Lower lobe of right lung (tissue), 2 donors: ENCODE data around the gene TCTN1. TPM values are rescaled to one million over a fixed set of nuclear protein-coding genes. Genes with fewer than 3 reads are reported as not detected.

ENCODE experiments used
- ATAC-seq, 2 donors: fragments of 200-7000 bp; cut with Tn5 transposase; one replicate each; pipeline ENCODE4 v1.9.1; 2020 to 2022; ENCODE audit warnings: mild to moderate bottlenecking in 2 of 2, moderate library complexity in 2 of 2
- DNase-seq: peaks from one replicate; pipeline ENCODE4 v3.0.0-alpha.2; 2020
- H3K27ac ChIP-seq: fragments of 200-600 bp; one replicate; pipeline ENCODE4 v1.8.0; 2022
- H3K27me3 ChIP-seq: fragments of 200-600 bp; one replicate; pipeline ENCODE4 v1.8.0; 2022; ENCODE audit warnings: low read depth
- H3K36me3 ChIP-seq: fragments of 200-600 bp; one replicate; pipeline ENCODE4 v1.8.0; 2022; ENCODE audit warnings: mild to moderate bottlenecking
- H3K4me1 ChIP-seq: fragments of 200-600 bp; one replicate; pipeline ENCODE4 v1.8.0; 2022
- H3K4me3 ChIP-seq: fragments of 200-600 bp; one replicate; pipeline ENCODE4 v1.8.0; 2022; ENCODE audit warnings: mild to moderate bottlenecking
- H3K9me3 ChIP-seq: fragments of 200-600 bp; one replicate; pipeline ENCODE4 v1.8.0; 2022
- intact Hi-C: fragments of 100-400 bp; cut with DNase I; formaldehyde crosslinking; loops from one replicate; pipeline ENCODE4 v1.11.0; 2022
- total RNA-seq: library from RNA; stranded (reverse); fragmentation: NEBNext Ultra II Directional; extraction: Animal tissue kit (Norgen Biotek cat#: 25700); gene quantifications from one replicate; pipeline ENCODE4 v1.2.1, GENCODE V29; 2021
- TF ChIP-seq, protein P1 (sequence below): fragments of 200-600 bp; IDR thresholded peaks from one replicate; pipeline ENCODE4 v1.8.0; 2022; ENCODE audit warnings: antibody characterized with exemption, mild to moderate bottlenecking
- donor health status: DM: no; HTN: yes; CAD: no; lungs with severe emphysema.

TCTN1 gene
- total RNA-seq, 1 donor from 2014 or later = 40.1 TPM

DNA sequence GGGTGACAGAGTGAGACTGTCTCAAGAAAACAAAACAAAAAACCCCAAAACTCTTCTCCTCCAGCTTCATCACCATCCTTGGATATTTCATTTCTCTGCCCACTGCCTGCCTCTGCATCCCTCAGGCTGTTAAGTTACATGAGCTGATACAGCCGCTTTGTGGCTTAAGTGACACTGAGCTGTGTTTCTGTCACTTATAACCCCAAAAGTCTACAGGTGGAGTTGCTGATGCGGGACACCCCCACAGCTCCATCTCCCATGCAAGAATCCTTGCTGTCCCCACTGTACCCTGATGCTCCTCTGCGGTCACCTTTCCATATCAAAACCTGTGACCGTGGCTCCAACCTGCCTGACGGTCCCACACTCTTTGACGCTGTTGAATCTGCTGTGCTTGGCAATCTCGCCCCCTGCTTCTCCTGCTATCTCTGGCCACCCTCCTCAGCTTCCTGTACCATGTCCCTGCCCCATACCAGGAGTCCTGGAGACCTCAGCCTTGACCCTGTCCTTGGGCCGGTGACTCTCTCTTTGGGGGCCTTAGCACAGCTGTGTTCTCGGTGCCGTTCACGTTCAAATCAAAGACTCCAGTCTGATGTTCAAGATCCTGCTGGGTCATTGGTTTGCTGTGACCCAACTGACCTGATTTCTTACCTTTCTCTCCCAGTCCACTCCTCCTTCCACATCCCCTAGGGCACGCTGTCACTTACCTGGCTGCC is 54.7 kb downstream of the TCTN1 start:
- ATAC-seq (peak in 1 of 2 donors; percentile 25), DNase-seq (no peak)
- Histone ChIP-seq H3K27me3 (no peaks in the 10 kb centered on the region), H3K36me3 (no peaks in the 10 kb centered on the region), H3K4me1 (no peaks in the 10 kb centered on the region), H3K27ac (no peak overlapping the region), H3K4me3 (no peak overlapping the region), H3K9me3 (peaks cover 18% of the 10 kb centered on the region)
- TF ChIP-seq, protein P1, sequence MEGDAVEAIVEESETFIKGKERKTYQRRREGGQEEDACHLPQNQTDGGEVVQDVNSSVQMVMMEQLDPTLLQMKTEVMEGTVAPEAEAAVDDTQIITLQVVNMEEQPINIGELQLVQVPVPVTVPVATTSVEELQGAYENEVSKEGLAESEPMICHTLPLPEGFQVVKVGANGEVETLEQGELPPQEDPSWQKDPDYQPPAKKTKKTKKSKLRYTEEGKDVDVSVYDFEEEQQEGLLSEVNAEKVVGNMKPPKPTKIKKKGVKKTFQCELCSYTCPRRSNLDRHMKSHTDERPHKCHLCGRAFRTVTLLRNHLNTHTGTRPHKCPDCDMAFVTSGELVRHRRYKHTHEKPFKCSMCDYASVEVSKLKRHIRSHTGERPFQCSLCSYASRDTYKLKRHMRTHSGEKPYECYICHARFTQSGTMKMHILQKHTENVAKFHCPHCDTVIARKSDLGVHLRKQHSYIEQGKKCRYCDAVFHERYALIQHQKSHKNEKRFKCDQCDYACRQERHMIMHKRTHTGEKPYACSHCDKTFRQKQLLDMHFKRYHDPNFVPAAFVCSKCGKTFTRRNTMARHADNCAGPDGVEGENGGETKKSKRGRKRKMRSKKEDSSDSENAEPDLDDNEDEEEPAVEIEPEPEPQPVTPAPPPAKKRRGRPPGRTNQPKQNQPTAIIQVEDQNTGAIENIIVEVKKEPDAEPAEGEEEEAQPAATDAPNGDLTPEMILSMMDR = no peak
- intact Hi-C loops = no loop called here

DNA sequence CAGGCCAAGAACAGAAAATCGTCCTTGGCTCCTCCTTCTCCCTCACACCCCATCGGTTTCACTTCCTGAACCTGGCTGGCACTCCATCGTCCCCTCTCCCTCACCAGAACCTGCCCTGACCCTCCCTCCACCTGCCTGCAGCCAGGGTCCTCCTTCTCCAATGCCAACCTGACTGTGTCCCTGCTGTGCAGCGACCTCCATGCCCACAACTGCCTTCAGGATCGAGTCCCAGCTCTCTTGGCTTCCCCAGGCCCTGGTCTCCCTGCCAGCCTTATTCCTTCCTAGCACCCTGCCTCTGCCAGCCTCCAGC is 55.2 kb downstream of the TCTN1 start:
- no peaks in the 10 kb centered on the region for H3K4me1 ChIP-seq
- H3K27me3 ChIP-seq = no peaks in the 10 kb centered on the region
- intact Hi-C loops = no loop called here
- TF ChIP-seq, protein P1 = no peak
- H3K4me3 ChIP-seq = no peak overlapping the region
- H3K9me3 ChIP-seq = peaks cover 18% of the 10 kb centered on the region
- no peak overlapping the region for H3K27ac ChIP-seq
- H3K36me3 ChIP-seq = no peaks in the 10 kb centered on the region
- DNase-seq = no peak
- peak in 1 of 2 donors; percentile 9 for ATAC-seq

DNA sequence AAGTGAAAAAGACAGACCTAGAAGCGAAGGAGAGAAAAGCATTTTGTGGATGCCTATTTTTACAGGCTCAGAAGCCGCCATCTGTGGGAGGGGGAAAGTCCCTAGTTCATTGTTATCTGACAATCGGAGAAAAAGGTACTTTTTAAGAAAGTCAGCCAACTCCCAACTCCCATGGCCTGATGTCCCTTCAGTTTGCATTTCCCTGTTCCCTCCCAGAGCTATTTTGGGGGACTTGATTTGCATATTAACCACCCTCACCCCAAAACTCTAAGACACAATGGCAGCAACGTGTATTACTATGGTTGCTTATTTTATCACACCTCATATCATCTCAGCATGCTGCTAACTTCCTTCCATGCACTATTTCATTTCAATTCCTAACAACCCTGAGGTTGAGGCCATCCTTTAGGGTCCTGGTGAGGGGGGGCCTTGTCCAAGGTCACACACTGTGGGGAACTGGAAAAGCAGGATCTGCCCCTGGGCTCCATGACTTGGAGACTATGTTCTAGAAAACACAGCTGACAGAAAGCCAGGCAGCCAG is 56.3 kb downstream of the TCTN1 start:
- H3K4me3 ChIP-seq = no peak overlapping the region
- no peaks in the 10 kb centered on the region for H3K36me3 ChIP-seq
- DNase-seq (no peak), ATAC-seq (no peak)
- intact Hi-C loops = no loop called here
- H3K27me3 ChIP-seq = no peaks in the 10 kb centered on the region
- peaks cover 9% of the 10 kb centered on the region for H3K9me3 ChIP-seq
- no peak overlapping the region for H3K27ac ChIP-seq
- H3K4me1 ChIP-seq = no peaks in the 10 kb centered on the region
- TF ChIP-seq, protein P1 = no peak

DNA sequence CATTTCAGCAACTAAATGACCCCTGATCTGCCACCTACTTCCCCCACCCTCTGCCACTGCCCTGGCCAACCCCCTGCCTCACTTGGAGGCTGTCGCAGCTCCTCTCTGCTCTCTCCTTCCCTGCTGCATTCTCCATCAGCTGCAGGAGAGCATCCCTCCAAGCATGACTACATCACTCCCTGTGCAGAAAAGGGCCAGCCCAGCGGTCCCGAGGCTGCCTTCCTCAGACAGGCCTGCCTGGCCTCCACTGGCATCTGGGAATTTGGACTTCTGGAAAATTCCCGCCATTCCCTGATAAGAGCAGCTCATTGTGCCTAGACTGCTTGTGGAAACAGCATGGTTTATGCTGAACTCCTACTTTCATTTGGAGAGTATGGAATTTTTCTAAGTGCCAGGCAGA is 62.2 kb downstream of the TCTN1 start:
- ATAC-seq (no peak), DNase-seq (no peak)
- no peaks in the 10 kb centered on the region for H3K9me3 ChIP-seq
- intact Hi-C loops = no loop called here
- TF ChIP-seq, protein P1 = no peak
- no peaks in the 10 kb centered on the region for H3K36me3 ChIP-seq
- H3K4me3 ChIP-seq = no peak overlapping the region
- H3K4me1 ChIP-seq = peaks cover 19% of the 10 kb centered on the region
- no peak overlapping the region for H3K27ac ChIP-seq
- no peaks in the 10 kb centered on the region for H3K27me3 ChIP-seq

DNA sequence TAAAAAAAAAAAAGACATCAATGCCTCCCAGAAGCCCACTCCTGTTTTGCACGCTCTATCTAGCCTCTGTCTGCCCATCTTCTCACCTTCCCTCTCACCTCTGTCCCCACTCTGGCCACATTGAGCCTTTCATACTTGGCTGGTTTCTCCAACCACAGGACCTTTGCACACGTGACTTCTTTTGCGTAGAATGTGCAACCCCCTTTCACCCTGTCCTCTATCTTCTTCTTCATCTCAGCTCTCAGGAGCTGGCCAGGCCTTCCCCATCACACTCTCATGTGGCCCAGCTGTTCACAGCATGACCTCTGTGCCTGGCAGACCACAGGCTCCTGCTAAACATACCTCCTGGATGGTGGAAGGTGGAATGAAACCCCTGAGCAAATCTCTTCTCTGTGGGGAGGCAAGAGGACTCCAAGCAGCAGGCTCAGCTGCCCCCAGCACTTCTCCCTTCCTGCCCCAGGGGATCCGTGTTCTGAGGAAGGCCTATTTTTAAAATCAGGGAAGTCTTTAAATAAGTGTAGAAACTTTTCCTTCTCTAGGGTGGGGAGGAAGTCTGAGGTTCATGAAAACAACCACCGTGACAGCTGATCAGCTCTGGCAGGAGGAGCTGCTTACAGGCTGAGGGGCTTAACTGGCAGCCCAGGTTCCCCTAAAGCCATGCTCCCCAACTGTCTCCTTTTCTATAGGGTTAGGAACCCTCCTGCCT is 63.4 kb downstream of the TCTN1 start:
- H3K36me3 ChIP-seq = no peaks in the 10 kb centered on the region
- H3K9me3 ChIP-seq = no peaks in the 10 kb centered on the region
- TF ChIP-seq, protein P1 = no peak
- H3K27me3 ChIP-seq = no peaks in the 10 kb centered on the region
- no peak overlapping the region for H3K4me3 ChIP-seq
- intact Hi-C loops = no loop called here
- H3K4me1 ChIP-seq = peaks cover 19% of the 10 kb centered on the region
- ATAC-seq = peak; percentile 48 to 62
- DNase-seq = no peak
- peak overlapping the region; percentile 39 for H3K27ac ChIP-seq
